ENCODE measurements around the gene PTPRT. TPM values are rescaled to one million over a fixed set of nuclear protein-coding genes. Genes with fewer than 3 reads are reported as not detected.

Gene PTPRT
- total RNA-seq, 1 experiment from 2014 or later: not detected

- no peak overlapping the region for H3K9ac ChIP-seq (ENCODE audit: low read length)
- H3K4me2 ChIP-seq (ENCODE audit: low read length): no peak overlapping the region
- no peak for ATAC-seq
- no peaks in the 10 kb centered on the region for H3K4me1 ChIP-seq (ENCODE audit: control insufficient read depth in 1 of 2, insufficient read depth in 2 of 2, low read length in 2 of 2)
- intact Hi-C loops (cut with micrococcal nuclease): no loop called here
- peaks cover 3 to 36% of the 10 kb centered on the region in 2 experiments; a peak in 2 of 4 replicates for H3K9me3 ChIP-seq (ENCODE audit: control insufficient read depth in 1 of 2, insufficient read depth in 1 of 2, low read depth in 1 of 2, low read length in 2 of 2)
- no peaks in the 10 kb centered on the region for H3K36me3 ChIP-seq (ENCODE audit: control insufficient read depth in 1 of 2, insufficient read depth in 2 of 2, low read length in 2 of 2)
- no peaks in the 10 kb centered on the region for H3K27me3 ChIP-seq (ENCODE audit: insufficient read depth, low read length)
- DNase-seq (ENCODE audit: low read depth, low spot score): no peak
- no peaks in the 10 kb centered on the region for H4K20me1 ChIP-seq (ENCODE audit: insufficient read depth)
- H3K79me2 ChIP-seq (ENCODE audit: insufficient read depth, low read length): no peaks in the 10 kb centered on the region
- CTCF ChIA-PET: no interaction called here
- RAD21 ChIA-PET (ENCODE audit: low non-redundant PET in 1 of 2, low total read pairs in 2 of 2, uncharacterized antibody in 2 of 2, unreplicated experiment in 2 of 2): no interaction called here
- H3K4me3 ChIP-seq (replicated peaks in 1 of 2; ENCODE audit: low read depth in 1 of 2, low read length in 2 of 2): no peak overlapping the region
- no peak overlapping the region for H2AFZ ChIP-seq (ENCODE audit: low read depth, low read length, poor library complexity, severe bottlenecking)
- TF ChIP-seq POLR2AphosphoS5 (IDR thresholded peaks at IDR 0.05; ENCODE audit: low read depth, low read length): no peak
- TF ChIP-seq JUND (IDR thresholded peaks at IDR 0.05): no peak
- TF ChIP-seq SP1 (IDR thresholded peaks at IDR 0.05; ENCODE audit: low read depth): no peak
- TF ChIP-seq YY1 (IDR thresholded peaks at IDR 0.05; ENCODE audit: extremely low read depth, insufficient replicate concordance, low read depth, low read length): no peak
- TF ChIP-seq EZH2 (IDR thresholded peaks at IDR 0.05): no peak
- TF ChIP-seq SIN3A (IDR thresholded peaks at IDR 0.05; ENCODE audit: low read depth): no peak
- no peak for TF ChIP-seq MAX (IDR thresholded peaks at IDR 0.05)
- no peak for TF ChIP-seq ZFX (IDR thresholded peaks at IDR 0.05)
- TF ChIP-seq ZBTB33 (IDR thresholded peaks at IDR 0.05; ENCODE audit: extremely low read depth, insufficient replicate concordance, low read length): no peak
- no peak for TF ChIP-seq ZNF274 (IDR thresholded peaks at IDR 0.05; ENCODE audit: low read depth, low read length)
- TF ChIP-seq CTCF (IDR thresholded peaks at IDR 0.05 in 2 of 3, conservative IDR thresholded peaks at IDR 0.05 in 1 of 3; ENCODE audit: borderline replicate concordance in 1 of 3, insufficient read depth in 1 of 3, low read depth in 2 of 3, low read length in 2 of 3): no peak
- TF ChIP-seq ELF1 (IDR thresholded peaks at IDR 0.05; ENCODE audit: borderline replicate concordance, low read depth): no peak
- no peak for TF ChIP-seq ATF3 (IDR thresholded peaks at IDR 0.05)
- no peak for TF ChIP-seq FOSL1 (IDR thresholded peaks at IDR 0.05; ENCODE audit: low read depth)
- H3K9me2 ChIP-seq (ENCODE audit: insufficient read depth): no peaks in the 10 kb centered on the region
- no TSS peak for BruUV-seq (replicated peaks)
- no peak overlapping the region for H3K27ac ChIP-seq (ENCODE audit: low read depth, low read length)
- POLR2A ChIA-PET: no interaction called here
These were observed 687.1 kb downstream of the PTPRT start for GRCh38 chr20:42502591-42502990.

Measured in HCT116 (cell line).